H1 (cell line): ENCODE results near the gene AMPD3. TPM values are rescaled to one million over a fixed set of nuclear protein-coding genes. Genes with fewer than 3 reads are reported as not detected.

Experiments
- CTCF ChIA-PET: fragments of 300-600 bp; sonication (Branson Sonifier 250); formaldehyde crosslinking; loops from one replicate; lab custom pipeline; 2021; ENCODE audit not compliant: partially characterized antibody; lab: Charles Lee
- POLR2A ChIA-PET: fragments of 300-600 bp; sonication (Branson Sonifier 250); formaldehyde crosslinking; loops from one replicate; lab custom pipeline; 2021; ENCODE audit warnings: inconsistent platforms; ENCODE audit not compliant: partially characterized antibody; lab: Charles Lee
- DNase-seq, 2 experiments: peaks; one replicate each; pipeline versions ENCODE4 v3.0.0 to v3.0.0-alpha.2; 2010 to 2022; ENCODE audit warnings: low spot score in 2 of 2, low read depth in 1 of 2, mixed read lengths in 1 of 2
- FAIRE-seq: peaks from 2 replicates; lab custom pipeline; 2011; peaks lifted over from hg19 to GRCh38; lab: Jason Lieb, UNC
- H2AFZ ChIP-seq: 2 replicates; pipeline ENCODE4 v1.8.1; 2012; ENCODE audit warnings: low read length, inconsistent platforms
- H2AK5ac ChIP-seq: 2 replicates; pipeline ENCODE4 v1.6.1; 2013; ENCODE audit warnings: low read depth, low read length
- H2BK120ac ChIP-seq: replicated peaks from 2 replicates; pipeline ENCODE3; 2013; ENCODE audit warnings: low read depth, low read length, inconsistent platforms
- H2BK12ac ChIP-seq: 2 replicates; pipeline ENCODE4 v1.6.1; 2013; ENCODE audit warnings: low read depth, low read length
- H2BK15ac ChIP-seq: 2 replicates; pipeline ENCODE4 v1.6.1; 2013; ENCODE audit warnings: low read length
- H2BK20ac ChIP-seq: 2 replicates; pipeline ENCODE4 v1.6.1; 2013; ENCODE audit warnings: low read length
- H2BK5ac ChIP-seq: 2 replicates; pipeline ENCODE4 v1.6.1; 2013; ENCODE audit warnings: low read depth, low read length
- H3K14ac ChIP-seq: 2 replicates; pipeline ENCODE4 v1.6.1; 2013; ENCODE audit warnings: inconsistent platforms; ENCODE audit not compliant: insufficient read length
- H3K18ac ChIP-seq: 2 replicates; pipeline ENCODE4 v1.6.1; 2013; ENCODE audit warnings: low read length; ENCODE audit errors: extremely low read depth
- H3K23ac ChIP-seq: 2 replicates; pipeline ENCODE4 v1.6.1; 2013; ENCODE audit warnings: inconsistent platforms; ENCODE audit not compliant: insufficient read length
- H3K23me2 ChIP-seq: 2 replicates; pipeline ENCODE4 v1.6.1; 2013; ENCODE audit warnings: low read depth, low read length
- H3K27ac ChIP-seq: 2 replicates; pipeline ENCODE4 v1.6.1; 2011; ENCODE audit warnings: low read depth, low read length, inconsistent platforms
- H3K27me3 ChIP-seq, 4 experiments: replicated peaks in 1 of 4; 1 replicate in 1 of 4; 2 replicates in 3 of 4; pipeline versions ENCODE4 v1.6.1 to v1.8.1; 2011 to 2013; ENCODE audit warnings: low read length in 3 of 4, mild to moderate bottlenecking in 3 of 4, inconsistent platforms in 2 of 4, mixed read lengths in 2 of 4, moderate library complexity in 1 of 4; ENCODE audit not compliant: control insufficient read depth in 3 of 4, insufficient read depth in 3 of 4; ENCODE audit errors: extremely low read depth in 1 of 4
- H3K36me3 ChIP-seq, 4 experiments: 2 replicates each; pipeline versions ENCODE4 v1.6.1 to v1.8.1; 2011 to 2013; ENCODE audit warnings: mild to moderate bottlenecking in 4 of 4, low read length in 3 of 4, moderate library complexity in 2 of 4, control low read depth in 1 of 4, inconsistent platforms in 1 of 4; ENCODE audit not compliant: insufficient read depth in 4 of 4, control insufficient read depth in 2 of 4
- H3K4ac ChIP-seq: replicated peaks from 2 replicates; pipeline ENCODE3; 2013; ENCODE audit warnings: low read length, low read depth, mixed read lengths, inconsistent platforms; ENCODE audit not compliant: insufficient read length
- H3K4me1 ChIP-seq, 4 experiments: replicated peaks in 1 of 4; 1 replicate in 1 of 4; 2 replicates in 3 of 4; pipeline versions ENCODE4 v1.6.1 to v1.8.1; 2011 to 2013; ENCODE audit warnings: low read length in 3 of 4, inconsistent platforms in 2 of 4, mixed read lengths in 1 of 4; ENCODE audit not compliant: insufficient read depth in 4 of 4, control insufficient read depth in 3 of 4
- H3K4me2 ChIP-seq, 2 experiments: 2 replicates each; pipeline versions ENCODE4 v1.6.1 to v1.8.1; 2011 to 2013; ENCODE audit warnings: low read depth in 2 of 2, low read length in 2 of 2, control low read depth in 1 of 2, inconsistent platforms in 1 of 2, mild to moderate bottlenecking in 1 of 2; ENCODE audit not compliant: insufficient read depth in 1 of 2
- H3K4me3 ChIP-seq, 4 experiments: fragments of 200-600, 300-600 bp in 1 of 4; sonication (generic), shearing (Covaris generic), sonication (Bioruptor Twin) in 1 of 4; 2 replicates each; pipeline versions ENCODE4 v1.5.1 to v1.8.1; 2011 to 2016; ENCODE audit warnings: low read length in 4 of 4, low read depth in 3 of 4, control low read depth in 2 of 4, inconsistent platforms in 2 of 4, mild to moderate bottlenecking in 2 of 4, mixed read lengths in 1 of 4, moderate library complexity in 1 of 4; ENCODE audit not compliant: insufficient read depth in 2 of 4; ENCODE audit errors: extremely low read depth in 1 of 4
- H3K56ac ChIP-seq: replicated peaks from 2 replicates; pipeline ENCODE3; 2013; ENCODE audit warnings: low read depth, mild to moderate bottlenecking, mixed read lengths, low read length, inconsistent platforms; ENCODE audit not compliant: insufficient read length
- H3K79me1 ChIP-seq: 2 replicates; pipeline ENCODE4 v1.6.1; 2013; ENCODE audit warnings: low read depth, low read length, control low read depth
- H3K79me2 ChIP-seq, 2 experiments: 2 replicates each; pipeline versions ENCODE4 v1.6.1 to v1.8.1; 2012 to 2013; ENCODE audit warnings: low read length in 2 of 2, mild to moderate bottlenecking in 2 of 2, inconsistent platforms in 1 of 2; ENCODE audit not compliant: insufficient read depth in 2 of 2, control insufficient read depth in 1 of 2
- H3K9ac ChIP-seq, 4 experiments: replicated peaks in 1 of 4; 1 replicate in 1 of 4; 2 replicates in 3 of 4; pipeline versions ENCODE4 v1.6.1 to v1.8.1; 2011 to 2013; ENCODE audit warnings: low read depth in 3 of 4, low read length in 3 of 4, control low read depth in 2 of 4, mild to moderate bottlenecking in 2 of 4, moderate library complexity in 2 of 4, inconsistent platforms in 1 of 4; ENCODE audit errors: extremely low read depth in 1 of 4
- H3K9me3 ChIP-seq, 2 experiments: 2 replicates each; pipeline versions ENCODE4 v1.6.1 to v1.8.1; 2012 to 2013; ENCODE audit warnings: mild to moderate bottlenecking in 2 of 2, moderate library complexity in 2 of 2, control low read depth in 1 of 2, inconsistent platforms in 1 of 2, low read depth in 1 of 2, low read length in 1 of 2, mixed read lengths in 1 of 2; ENCODE audit not compliant: insufficient read depth in 2 of 2
- H4K20me1 ChIP-seq, 2 experiments: replicated peaks in 1 of 2; 2 replicates each; pipeline versions ENCODE3 to v1.8.1; 2011 to 2013; ENCODE audit warnings: inconsistent platforms in 2 of 2, low read length in 2 of 2, mild to moderate bottlenecking in 1 of 2; ENCODE audit not compliant: insufficient read depth in 2 of 2, control insufficient read depth in 1 of 2
- H4K5ac ChIP-seq: 2 replicates; pipeline ENCODE4 v1.6.1; 2013; ENCODE audit warnings: low read length, low read depth, mixed read lengths, inconsistent platforms; ENCODE audit not compliant: insufficient read length
- H4K8ac ChIP-seq: 2 replicates; pipeline ENCODE4 v1.8.0; 2013; ENCODE audit warnings: mild to moderate bottlenecking, moderate library complexity, low read length, inconsistent platforms; ENCODE audit not compliant: insufficient read depth; ENCODE audit errors: extremely low read depth
- H4K91ac ChIP-seq: replicated peaks from 2 replicates; pipeline ENCODE3; 2013; ENCODE audit warnings: low read length, mixed read lengths, inconsistent platforms; ENCODE audit not compliant: insufficient read length
- CBX5 ChIP-seq: fragments of 300-800, 300-1000 bp; sonication (generic); IDR thresholded peaks from 2 replicates; pipeline ENCODE4 v1.7.1; 2016; ENCODE audit warnings: antibody characterized with exemption, low read length, low read depth
- CHD2 ChIP-seq: IDR thresholded peaks from 2 replicates; pipeline ENCODE4 v1.6.1; 2012; ENCODE audit warnings: low read length, improper control_type of control experiment
- CREB1 ChIP-seq: IDR thresholded peaks from 2 replicates; pipeline ENCODE4 v1.6.1; 2012; ENCODE audit warnings: inconsistent platforms
- CTBP2 ChIP-seq: IDR thresholded peaks from 2 replicates; pipeline ENCODE4 v1.7.0; 2011; ENCODE audit warnings: borderline replicate concordance, mild to moderate bottlenecking, moderate library complexity, mixed read lengths, low read length; ENCODE audit not compliant: insufficient read depth, insufficient read length
- EGR1 ChIP-seq: IDR thresholded peaks from 2 replicates; pipeline ENCODE4 v1.6.1; 2011; ENCODE audit warnings: low read depth, low read length, borderline replicate concordance
- FOSL1 ChIP-seq: IDR thresholded peaks from 2 replicates; pipeline ENCODE4 v1.6.1; 2011; ENCODE audit warnings: mild to moderate bottlenecking, low read depth, low read length, moderate library complexity; ENCODE audit not compliant: insufficient read depth
- GTF2F1 ChIP-seq: IDR thresholded peaks from 2 replicates; pipeline ENCODE4 v1.6.1; 2012; ENCODE audit warnings: low read depth, low read length, improper control_type of control experiment, borderline replicate concordance
- JUND ChIP-seq: IDR thresholded peaks from 2 replicates; pipeline ENCODE4 v1.6.1; 2011; ENCODE audit warnings: mild to moderate bottlenecking, improper control_type of control experiment, low read length
- PHF8 ChIP-seq: fragments of 200-600 bp; sonication (generic); conservative IDR thresholded peaks from 2 replicates; pipeline ENCODE4 v1.7.1; 2012; ENCODE audit warnings: low read depth, mild to moderate bottlenecking, inconsistent platforms, low read length, moderate library complexity
- SIX5 ChIP-seq: IDR thresholded peaks from 2 replicates; pipeline ENCODE4 v1.6.1; 2011; ENCODE audit warnings: mild to moderate bottlenecking, low read depth, low read length
- SP1 ChIP-seq: IDR thresholded peaks from 2 replicates; pipeline ENCODE4 v1.6.1; 2011; ENCODE audit warnings: low read depth, low read length
- SUZ12 ChIP-seq: fragments of 200-600 bp; sonication (generic); IDR thresholded peaks from 2 replicates; pipeline ENCODE4 v1.6.1; 2012; ENCODE audit warnings: mild to moderate bottlenecking, inconsistent platforms, low read length, moderate library complexity, mixed read lengths
- TAF1 ChIP-seq: IDR thresholded peaks from 2 replicates; pipeline ENCODE4 v1.6.1; 2011; ENCODE audit warnings: mild to moderate bottlenecking, low read depth, low read length
- TCF12 ChIP-seq: IDR thresholded peaks from 2 replicates; pipeline ENCODE4 v1.6.1; 2011; ENCODE audit warnings: low read depth, mild to moderate bottlenecking, low read length
- YY1 ChIP-seq: IDR thresholded peaks from 2 replicates; pipeline ENCODE4 v1.6.1; 2011; ENCODE audit warnings: low read depth, mild to moderate bottlenecking, low read length
- ZNF274 ChIP-seq: IDR thresholded peaks from 2 replicates; pipeline ENCODE4 v1.7.0; 2012; ENCODE audit warnings: low read length, borderline replicate concordance; ENCODE audit errors: extremely low read depth
- WGBS, 2 experiments: shearing (Covaris generic) in 1 of 2; methylation state at CpG; one replicate each; pipeline versions ENCODE4 v1.1.6 to v1.1.7; 2013 to 2015; ENCODE audit warnings: low lambda C conversion rate in 2 of 2, mixed read lengths in 2 of 2, inconsistent platforms in 1 of 2, low coverage in 1 of 2, missing lambda C conversion rate in 1 of 2; ENCODE audit not compliant: insufficient replicate concordance in 2 of 2, insufficient coverage in 1 of 2, insufficient read length in 1 of 2; ENCODE audit errors: extremely low coverage in 1 of 2, missing lambda C conversion rate in 1 of 2; 5-methylcytosine and 5-hydroxymethylcytosine counted together
- polyA plus RNA-seq, 7 experiments: library from polyadenylated mRNA; depleted of rRNA in 3 of 7; stranded (reverse) in 5 of 7; unstranded in 2 of 7; fragments of >200 nt in 5 of 7; fragments of 200-250 nt in 2 of 7; gene quantifications; 1 replicate in 5 of 7; 2 replicates in 1 of 7; 4 replicates in 1 of 7; pipeline versions ENCODE4 v1.2.1 to v1.2.3, GENCODE V29; 2011 to 2013; ENCODE audit warnings: missing spikeins in 2 of 7, mixed read lengths in 2 of 7
- total RNA-seq: library from RNA; stranded (reverse); fragmentation: NEBNext Ultra II Directional; extraction: Animal tissue kit (Norgen Biotek cat#: 25700); gene quantifications from 2 replicates; pipeline ENCODE4 v1.2.1, GENCODE V29; 2021

The AMPD3 gene
- total and polyA plus RNA-seq, 2 of the 8 experiments (the other 6 are each of a cell fraction or from before 2014, with no cell fraction given), result 4.0 to 6.3 TPM

DNA sequence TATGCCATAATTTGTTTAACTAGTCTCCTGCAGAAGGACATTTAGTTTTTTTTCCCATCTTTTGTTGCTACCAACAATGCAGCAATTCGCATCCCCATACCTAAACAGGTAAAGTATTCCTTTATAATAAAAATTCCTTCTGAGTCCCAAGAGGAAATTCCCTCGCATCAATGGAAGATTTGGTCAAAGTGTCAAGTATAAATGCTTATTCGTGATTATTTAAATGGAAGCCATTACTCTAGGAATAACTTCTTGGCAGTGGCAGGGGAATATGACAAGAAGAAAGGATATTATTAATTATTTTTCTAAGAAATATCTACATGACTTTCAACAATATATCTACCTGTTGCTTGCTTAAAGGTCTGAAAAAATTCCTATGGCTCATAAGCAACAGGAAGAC is 60.4 kb downstream of the AMPD3 start:
- FAIRE-seq, result no peak
- no peak overlapping the region for H2BK120ac ChIP-seq
- no peaks in the 10 kb centered on the region for H3K79me2 ChIP-seq
- H2BK20ac ChIP-seq, result no peak overlapping the region
- 90% methylated on average over 3 of the region's 3 CpGs; no CpG with 5 or more reads in 1 of the 2 experiments for WGBS, 2 experiments
- no peak overlapping the region for H4K8ac ChIP-seq
- peaks cover 0 to 4% (median 1%) of the 10 kb centered on the region in 4 experiments; a peak in 2 of 8 replicates for H3K36me3 ChIP-seq
- H2BK12ac ChIP-seq, result no peak overlapping the region
- H3K56ac ChIP-seq, result no peak overlapping the region
- H3K9ac ChIP-seq, result no peak overlapping the region
- no peaks in the 10 kb centered on the region for H3K27me3 ChIP-seq
- no peak overlapping the region for H3K27ac ChIP-seq
- no peak overlapping the region for H3K18ac ChIP-seq
- H3K9me3 ChIP-seq, result no peaks in the 10 kb centered on the region
- no peaks in the 10 kb centered on the region for H3K23me2 ChIP-seq
- CTCF ChIA-PET, result interaction anchor here (0.6 to 1.7 kb wide), 3 partner anchors 54 to 243 kb away, joined by 3 to 5 read pairs (median 3); no protein-coding TSS in a partner anchor
- no peak overlapping the region for H4K91ac ChIP-seq
- H4K20me1 ChIP-seq, result no peaks in the 10 kb centered on the region
- POLR2A ChIA-PET, result no interaction called here
- H3K79me1 ChIP-seq, result no peaks in the 10 kb centered on the region
- no peak overlapping the region for H2BK15ac ChIP-seq
- DNase-seq, result no peak
- H3K4me2 ChIP-seq, result no peak overlapping the region
- H4K5ac ChIP-seq, result no peak overlapping the region
- no peak overlapping the region for H3K4me3 ChIP-seq
- H2BK5ac ChIP-seq, result no peak overlapping the region
- H2AK5ac ChIP-seq, result no peak overlapping the region
- no peak overlapping the region for H3K14ac ChIP-seq
- peaks cover 2 to 7% (median 6%) of the 10 kb centered on the region in 4 experiments; a peak in 4 of 7 replicates for H3K4me1 ChIP-seq
- H2AFZ ChIP-seq, result no peak overlapping the region
- H3K23ac ChIP-seq, result no peak overlapping the region
- no peak overlapping the region for H3K4ac ChIP-seq
- TF ChIP-seq TCF12 (no peak), PHF8 (no peak), CREB1 (no peak), FOSL1 (no peak), SP1 (no peak), SIX5 (no peak), CBX5 (no peak), JUND (no peak), CTBP2 (no peak), ZNF274 (no peak), GTF2F1 (no peak), YY1 (no peak), CHD2 (no peak), TAF1 (no peak), EGR1 (no peak), SUZ12 (no peak)
